ENCODE measurements around the gene HIGD1A.

DNA sequence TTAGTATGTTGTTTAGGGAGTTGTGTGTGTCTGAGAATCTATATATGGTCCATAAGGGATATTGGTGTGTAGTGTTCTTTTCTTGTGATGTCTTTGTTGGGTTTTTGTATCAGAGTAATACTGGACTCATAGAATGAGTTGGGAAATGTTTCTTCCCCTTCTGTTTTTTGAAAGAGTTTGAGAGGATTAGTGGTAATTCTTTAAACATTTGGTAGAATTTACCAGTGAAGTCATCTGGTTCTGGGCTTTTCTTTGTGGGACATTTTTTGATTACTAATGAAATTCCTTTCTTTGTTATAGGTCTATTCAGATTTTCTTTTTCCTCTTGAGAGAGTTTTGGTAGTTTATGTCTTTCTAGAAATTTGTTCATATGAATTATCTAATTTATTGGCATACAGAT is 21.9 kb upstream of the HIGD1A start:
- TF ChIP-seq EZH2 (IDR thresholded peaks at IDR 0.05; ENCODE audit: borderline replicate concordance, insufficient read depth, low read length, poor library complexity, severe bottlenecking) (no peak), EP300 (conservative IDR thresholded peaks at IDR 0.05; ENCODE audit: poor library complexity, severe bottlenecking) (no peak), POLR2AphosphoS5 (IDR thresholded peaks at IDR 0.05) (no peak), TAF1 (IDR thresholded peaks at IDR 0.05; ENCODE audit: low read depth) (no peak), MXI1 (conservative IDR thresholded peaks at IDR 0.05; ENCODE audit: poor library complexity, severe bottlenecking) (no peak), SMC3 (conservative IDR thresholded peaks at IDR 0.05; ENCODE audit: poor library complexity) (no peak)
- TF ChIP-seq, protein P1, sequence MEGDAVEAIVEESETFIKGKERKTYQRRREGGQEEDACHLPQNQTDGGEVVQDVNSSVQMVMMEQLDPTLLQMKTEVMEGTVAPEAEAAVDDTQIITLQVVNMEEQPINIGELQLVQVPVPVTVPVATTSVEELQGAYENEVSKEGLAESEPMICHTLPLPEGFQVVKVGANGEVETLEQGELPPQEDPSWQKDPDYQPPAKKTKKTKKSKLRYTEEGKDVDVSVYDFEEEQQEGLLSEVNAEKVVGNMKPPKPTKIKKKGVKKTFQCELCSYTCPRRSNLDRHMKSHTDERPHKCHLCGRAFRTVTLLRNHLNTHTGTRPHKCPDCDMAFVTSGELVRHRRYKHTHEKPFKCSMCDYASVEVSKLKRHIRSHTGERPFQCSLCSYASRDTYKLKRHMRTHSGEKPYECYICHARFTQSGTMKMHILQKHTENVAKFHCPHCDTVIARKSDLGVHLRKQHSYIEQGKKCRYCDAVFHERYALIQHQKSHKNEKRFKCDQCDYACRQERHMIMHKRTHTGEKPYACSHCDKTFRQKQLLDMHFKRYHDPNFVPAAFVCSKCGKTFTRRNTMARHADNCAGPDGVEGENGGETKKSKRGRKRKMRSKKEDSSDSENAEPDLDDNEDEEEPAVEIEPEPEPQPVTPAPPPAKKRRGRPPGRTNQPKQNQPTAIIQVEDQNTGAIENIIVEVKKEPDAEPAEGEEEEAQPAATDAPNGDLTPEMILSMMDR (IDR thresholded peaks at IDR 0.05; ENCODE audit: poor library complexity, severe bottlenecking): no peak

All from neural cell (in vitro differentiated cells).